Right lobe of liver (tissue), 4 donors: Measurements from ENCODE around the gene PDIA2.

ENCODE experiments used
- POLR2A ChIP-seq: fragments of 450-650 bp; IDR thresholded peaks from one replicate; pipeline ENCODE4 v1.6.1; 2017; ENCODE audit warnings: antibody characterized with exemption, mild to moderate bottlenecking
- TF ChIP-seq, protein P1 (sequence below), 4 donors: fragments of 200-600 bp in 3 of 4; fragments of 450-650 bp in 1 of 4; IDR thresholded peaks; one replicate each; pipeline versions ENCODE4 v1.5.1 to v1.8.0; 2016 to 2022; ENCODE audit warnings: antibody characterized with exemption in 4 of 4, mild to moderate bottlenecking in 2 of 4
- donor health status: DM: no; HTN: no; CAD: no.
- donor health status: DM: no; HTN: no; CAD: no.
- donor health status: DM: no; HTN: yes; CAD: no.

DNA sequence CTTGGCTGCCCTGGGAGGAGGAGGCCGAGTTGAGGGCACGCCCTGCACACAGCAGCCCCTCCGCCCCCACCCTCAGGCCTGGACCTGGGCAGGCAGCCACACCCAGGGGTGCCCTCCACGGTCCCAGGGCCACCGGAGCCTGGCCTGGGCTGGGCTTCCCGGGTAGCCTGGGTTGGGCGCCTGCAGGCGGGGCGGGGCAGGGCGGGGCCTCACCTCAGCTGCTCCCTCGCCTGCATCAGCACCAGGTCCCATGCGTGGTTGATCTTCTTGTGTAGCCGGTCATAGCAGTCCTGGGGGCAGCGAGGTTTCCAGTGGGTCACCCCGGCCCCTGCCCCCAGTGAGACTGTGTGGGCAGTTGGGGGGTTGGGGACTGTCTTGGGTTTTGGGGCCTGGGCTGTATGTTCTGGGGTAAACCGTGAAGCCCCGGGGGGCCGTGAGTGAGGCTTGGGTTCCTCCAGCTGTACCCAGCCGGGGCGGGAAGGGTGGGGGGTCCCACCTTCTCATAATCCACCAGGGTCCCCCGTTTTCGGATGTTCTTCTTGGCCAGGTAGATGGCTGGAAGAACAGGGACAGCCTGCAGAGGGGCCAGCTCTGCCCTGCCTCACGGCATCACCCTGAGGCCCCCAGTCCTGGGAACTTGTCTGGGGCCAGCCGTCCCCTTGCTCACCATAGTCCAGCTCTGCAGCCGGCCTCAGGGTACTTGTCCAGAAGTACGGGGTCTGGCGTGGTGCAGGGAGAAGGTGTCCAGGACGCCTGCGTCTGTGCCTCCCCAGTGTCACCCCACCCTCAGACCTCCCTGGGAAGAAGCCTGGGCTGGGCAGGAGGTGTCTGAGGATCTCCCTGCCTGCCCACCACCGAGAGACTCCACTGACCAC is 9.2 kb upstream of the PDIA2 start:
- TF ChIP-seq POLR2A: no peak
- TF ChIP-seq, protein P1, sequence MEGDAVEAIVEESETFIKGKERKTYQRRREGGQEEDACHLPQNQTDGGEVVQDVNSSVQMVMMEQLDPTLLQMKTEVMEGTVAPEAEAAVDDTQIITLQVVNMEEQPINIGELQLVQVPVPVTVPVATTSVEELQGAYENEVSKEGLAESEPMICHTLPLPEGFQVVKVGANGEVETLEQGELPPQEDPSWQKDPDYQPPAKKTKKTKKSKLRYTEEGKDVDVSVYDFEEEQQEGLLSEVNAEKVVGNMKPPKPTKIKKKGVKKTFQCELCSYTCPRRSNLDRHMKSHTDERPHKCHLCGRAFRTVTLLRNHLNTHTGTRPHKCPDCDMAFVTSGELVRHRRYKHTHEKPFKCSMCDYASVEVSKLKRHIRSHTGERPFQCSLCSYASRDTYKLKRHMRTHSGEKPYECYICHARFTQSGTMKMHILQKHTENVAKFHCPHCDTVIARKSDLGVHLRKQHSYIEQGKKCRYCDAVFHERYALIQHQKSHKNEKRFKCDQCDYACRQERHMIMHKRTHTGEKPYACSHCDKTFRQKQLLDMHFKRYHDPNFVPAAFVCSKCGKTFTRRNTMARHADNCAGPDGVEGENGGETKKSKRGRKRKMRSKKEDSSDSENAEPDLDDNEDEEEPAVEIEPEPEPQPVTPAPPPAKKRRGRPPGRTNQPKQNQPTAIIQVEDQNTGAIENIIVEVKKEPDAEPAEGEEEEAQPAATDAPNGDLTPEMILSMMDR (IDR thresholded peaks at IDR 0.05): no peak
